ENCODE data around the gene ARHGAP10. TPM values are rescaled to one million over a fixed set of nuclear protein-coding genes. Genes with fewer than 3 reads are reported as not detected.
A peak's percentile ranks its signal among the peaks of the same experiment; 100 is the strongest.

ARHGAP10 gene
- total RNA-seq, 1 donor from 2014 or later = 25.5 TPM

DNA sequence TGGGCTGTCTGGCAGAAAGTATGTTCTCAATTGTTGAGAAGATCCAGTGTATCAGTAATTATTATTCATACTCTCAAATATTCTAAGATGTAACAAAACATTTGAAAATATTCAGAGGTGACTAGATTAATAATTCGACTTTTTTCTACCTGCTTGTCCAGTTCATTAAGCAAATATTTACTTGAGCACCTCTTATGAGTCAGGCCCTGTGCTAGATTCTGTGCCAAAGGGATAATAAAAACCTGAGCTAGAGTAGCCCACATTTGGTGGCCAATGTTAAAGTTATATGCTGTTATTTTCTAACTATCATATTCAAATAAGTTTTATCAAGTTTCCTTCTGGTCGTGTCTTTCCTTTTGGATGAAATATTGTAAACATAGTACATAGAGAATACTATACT is 58.5 kb downstream of the ARHGAP10 start:
- Mint-ChIP-seq H3K4me1 (ENCODE audit: unreplicated experiment) (peaks cover 53% of the 10 kb centered on the region), H3K9me3 (no peaks in the 10 kb centered on the region), H3K27me3 (no peaks in the 10 kb centered on the region), H3K36me3 (no peaks in the 10 kb centered on the region), H3K4me3 (no peak overlapping the region), H3K27ac (no peak overlapping the region)
- no peak for DNase-seq (ENCODE audit: extremely low spot score, unreplicated experiment)
- TF ChIP-seq, protein P1, sequence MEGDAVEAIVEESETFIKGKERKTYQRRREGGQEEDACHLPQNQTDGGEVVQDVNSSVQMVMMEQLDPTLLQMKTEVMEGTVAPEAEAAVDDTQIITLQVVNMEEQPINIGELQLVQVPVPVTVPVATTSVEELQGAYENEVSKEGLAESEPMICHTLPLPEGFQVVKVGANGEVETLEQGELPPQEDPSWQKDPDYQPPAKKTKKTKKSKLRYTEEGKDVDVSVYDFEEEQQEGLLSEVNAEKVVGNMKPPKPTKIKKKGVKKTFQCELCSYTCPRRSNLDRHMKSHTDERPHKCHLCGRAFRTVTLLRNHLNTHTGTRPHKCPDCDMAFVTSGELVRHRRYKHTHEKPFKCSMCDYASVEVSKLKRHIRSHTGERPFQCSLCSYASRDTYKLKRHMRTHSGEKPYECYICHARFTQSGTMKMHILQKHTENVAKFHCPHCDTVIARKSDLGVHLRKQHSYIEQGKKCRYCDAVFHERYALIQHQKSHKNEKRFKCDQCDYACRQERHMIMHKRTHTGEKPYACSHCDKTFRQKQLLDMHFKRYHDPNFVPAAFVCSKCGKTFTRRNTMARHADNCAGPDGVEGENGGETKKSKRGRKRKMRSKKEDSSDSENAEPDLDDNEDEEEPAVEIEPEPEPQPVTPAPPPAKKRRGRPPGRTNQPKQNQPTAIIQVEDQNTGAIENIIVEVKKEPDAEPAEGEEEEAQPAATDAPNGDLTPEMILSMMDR (conservative IDR thresholded peaks at IDR 0.05) = no peak

DNA sequence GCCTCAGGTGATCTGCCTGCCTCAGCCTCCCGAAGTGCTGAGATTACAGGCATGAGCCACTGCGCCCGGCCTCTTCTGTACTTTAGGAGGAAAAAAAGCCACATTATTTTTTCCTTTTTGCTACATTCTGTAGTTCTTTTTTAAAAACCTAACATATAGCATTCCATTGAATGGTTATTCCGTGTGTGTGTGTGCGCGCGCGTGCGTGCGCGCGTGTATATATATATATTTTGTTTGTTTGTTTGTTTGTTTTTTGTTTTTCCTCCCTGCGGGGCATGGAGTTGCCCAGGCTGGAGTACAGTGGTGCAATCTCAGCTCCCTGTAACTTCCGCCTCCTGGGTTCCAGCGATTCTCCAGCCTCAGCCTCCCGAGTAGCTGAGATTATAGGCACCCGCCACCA is 59.5 kb downstream of the ARHGAP10 start:
- Mint-ChIP-seq H3K27ac (peak overlapping the region; percentile 44), H3K4me3 (no peak overlapping the region), H3K36me3 (no peaks in the 10 kb centered on the region), H3K9me3 (no peaks in the 10 kb centered on the region), H3K4me1 (ENCODE audit: unreplicated experiment) (peaks cover 46% of the 10 kb centered on the region), H3K27me3 (no peaks in the 10 kb centered on the region)
- TF ChIP-seq, protein P1 (conservative IDR thresholded peaks at IDR 0.05) = no peak
- DNase-seq (ENCODE audit: extremely low spot score, unreplicated experiment) = no peak

DNA sequence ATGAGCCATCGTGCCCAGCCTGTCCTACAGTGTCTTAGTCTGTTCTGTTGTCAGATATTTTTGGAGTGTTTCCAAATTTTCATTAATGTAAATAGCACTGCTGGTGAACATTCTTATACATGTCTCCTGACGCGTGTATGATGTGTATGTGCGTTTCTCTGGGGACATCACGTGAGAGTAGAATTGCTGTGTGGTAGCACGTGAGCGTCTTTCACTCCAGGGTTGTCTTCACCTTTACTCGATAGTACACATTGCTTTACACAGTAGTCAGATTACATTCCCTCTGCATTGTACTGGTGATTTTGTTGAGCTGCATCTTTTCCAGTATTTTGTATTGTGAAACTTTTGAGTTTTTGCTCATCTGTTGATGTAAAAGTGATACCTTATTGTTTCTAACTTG is 60.0 kb downstream of the ARHGAP10 start:
- DNase-seq (ENCODE audit: extremely low spot score, unreplicated experiment) = no peak
- no peaks in the 10 kb centered on the region for H3K9me3 Mint-ChIP-seq
- no peaks in the 10 kb centered on the region for H3K27me3 Mint-ChIP-seq
- no peak overlapping the region for H3K4me3 Mint-ChIP-seq
- H3K36me3 Mint-ChIP-seq = peaks cover 2% of the 10 kb centered on the region
- TF ChIP-seq, protein P1 (conservative IDR thresholded peaks at IDR 0.05) = no peak
- peak overlapping the region; percentile 44 for H3K27ac Mint-ChIP-seq
- H3K4me1 Mint-ChIP-seq (ENCODE audit: unreplicated experiment) = peaks cover 42% of the 10 kb centered on the region

DNA sequence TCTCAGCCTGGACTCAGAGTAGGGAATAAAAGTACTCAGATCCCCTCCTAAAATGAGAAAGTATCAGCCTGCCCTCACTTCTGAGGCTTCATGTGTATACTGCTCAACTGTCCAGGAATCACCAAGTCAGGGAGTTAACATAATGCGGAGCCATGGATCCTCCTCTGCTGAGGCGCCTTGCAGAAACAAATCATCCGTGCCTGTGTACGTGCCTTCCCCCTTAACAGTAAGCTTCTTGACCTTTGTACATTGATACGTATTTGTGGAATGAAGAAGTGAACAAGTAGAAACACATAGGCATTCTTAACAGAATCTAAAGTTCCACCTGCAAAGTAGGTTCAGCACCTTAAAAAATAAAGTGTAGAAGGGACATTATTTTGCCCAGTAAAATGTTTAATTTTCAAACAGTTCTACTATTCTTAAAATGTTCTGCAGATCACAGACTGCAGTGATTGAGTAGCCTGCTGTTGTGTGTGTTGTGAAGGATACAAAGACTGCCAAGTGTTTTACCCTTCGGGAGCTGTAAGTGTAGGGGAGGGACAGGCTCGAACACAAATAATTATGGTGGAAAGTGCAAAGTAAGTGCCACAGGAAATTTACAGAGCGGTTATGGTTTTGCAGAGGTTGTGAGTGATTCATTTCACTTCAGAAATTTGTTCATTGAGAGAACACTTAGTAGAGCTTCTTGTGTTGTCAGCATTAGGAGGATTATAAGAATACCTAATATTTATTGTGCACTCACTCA is 61.9 kb downstream of the ARHGAP10 start:
- TF ChIP-seq, protein P1 (conservative IDR thresholded peaks at IDR 0.05) = no peak
- H3K4me3 Mint-ChIP-seq = peak overlapping the region; percentile 23
- H3K36me3 Mint-ChIP-seq = peaks cover 10% of the 10 kb centered on the region
- H3K9me3 Mint-ChIP-seq = peaks cover 5% of the 10 kb centered on the region
- no peaks in the 10 kb centered on the region for H3K27me3 Mint-ChIP-seq
- DNase-seq (ENCODE audit: extremely low spot score, unreplicated experiment) = no peak
- H3K4me1 Mint-ChIP-seq (ENCODE audit: unreplicated experiment) = peaks cover 28% of the 10 kb centered on the region
- H3K27ac Mint-ChIP-seq = peak overlapping the region; percentile 75

DNA sequence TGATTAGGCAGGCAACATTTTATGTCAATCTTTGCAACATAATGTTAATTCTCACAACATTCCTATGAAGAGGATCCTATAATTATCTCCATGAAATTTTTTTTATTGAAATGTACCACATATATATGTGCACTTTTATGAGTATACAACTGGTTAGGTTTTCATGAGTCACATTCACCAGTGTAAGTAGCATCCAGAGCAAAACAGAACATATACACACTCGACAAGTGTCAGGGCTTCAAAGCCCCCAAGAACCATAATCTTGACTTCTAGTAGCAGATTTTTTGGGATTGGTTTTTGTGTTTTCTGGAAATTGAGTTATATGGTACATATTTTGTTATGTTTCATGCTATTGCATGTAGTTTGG is 62.4 kb downstream of the ARHGAP10 start:
- Mint-ChIP-seq H3K4me3 (no peak overlapping the region), H3K27ac (no peak overlapping the region), H3K9me3 (peaks cover 5% of the 10 kb centered on the region), H3K27me3 (no peaks in the 10 kb centered on the region), H3K4me1 (ENCODE audit: unreplicated experiment) (peaks cover 26% of the 10 kb centered on the region), H3K36me3 (peaks cover 10% of the 10 kb centered on the region)
- DNase-seq (ENCODE audit: extremely low spot score, unreplicated experiment) = no peak
- TF ChIP-seq, protein P1 (conservative IDR thresholded peaks at IDR 0.05) = no peak
